NCI-H82 (cell line): ENCODE results near the gene FZD10.

Experiments
- DNase-seq: peaks from one replicate; lab custom pipeline; 2025; lab: John Stamatoyannopoulos, UW

Gene FZD10

GRCh38 chr12:130205495-130205894 is 43.2 kb downstream of the FZD10 start:
- no peak for DNase-seq

DNA sequence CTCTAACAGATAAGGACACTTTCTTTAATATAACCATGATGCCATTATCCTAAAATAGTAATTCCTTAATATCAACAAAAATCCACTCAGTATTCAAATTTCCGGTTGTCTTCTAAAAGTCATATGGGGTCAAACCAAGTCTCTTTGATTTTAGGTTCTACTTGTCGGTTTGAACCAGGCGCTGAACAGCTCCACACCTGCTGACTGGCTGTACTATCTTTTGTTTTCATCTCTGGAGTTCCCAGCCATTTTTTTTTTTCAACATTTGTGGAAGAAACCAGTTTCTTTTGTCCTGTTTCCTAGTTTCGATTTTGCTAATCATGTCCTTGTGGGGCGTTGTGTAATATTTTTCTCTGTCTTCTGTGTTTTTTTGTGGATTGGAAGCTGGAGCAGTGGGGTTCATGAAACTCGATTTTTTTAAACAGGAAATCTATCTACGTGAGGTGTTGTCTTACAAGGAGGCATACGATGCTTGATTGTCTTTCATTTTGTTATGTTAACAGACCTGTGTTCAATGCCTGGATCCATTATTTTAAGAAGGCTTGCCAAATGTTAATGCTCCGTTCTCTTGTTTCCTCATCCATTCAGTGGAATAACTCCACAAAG is 50.2 kb downstream of the FZD10 start:
- DNase-seq, result no peak

DNA sequence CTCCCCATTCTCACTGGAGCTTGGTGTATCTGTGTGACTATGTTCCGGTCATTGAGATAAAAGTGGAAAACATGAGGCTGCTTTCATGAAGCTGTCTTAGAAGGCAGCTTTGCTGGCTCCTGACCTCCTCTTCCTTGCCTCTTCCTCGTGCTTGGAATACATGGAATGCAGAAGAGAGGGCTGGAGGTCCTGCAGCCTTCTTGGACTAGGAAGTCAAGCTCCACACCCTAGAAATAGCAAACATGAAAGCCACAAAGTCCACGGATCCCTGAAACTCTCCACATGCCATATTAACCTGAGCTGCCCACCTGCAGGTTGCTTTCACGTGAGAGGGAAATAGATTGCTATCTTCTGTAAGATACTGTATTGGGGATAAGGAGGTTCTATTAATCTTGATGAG is 51.0 kb downstream of the FZD10 start:
- no peak for DNase-seq

DNA sequence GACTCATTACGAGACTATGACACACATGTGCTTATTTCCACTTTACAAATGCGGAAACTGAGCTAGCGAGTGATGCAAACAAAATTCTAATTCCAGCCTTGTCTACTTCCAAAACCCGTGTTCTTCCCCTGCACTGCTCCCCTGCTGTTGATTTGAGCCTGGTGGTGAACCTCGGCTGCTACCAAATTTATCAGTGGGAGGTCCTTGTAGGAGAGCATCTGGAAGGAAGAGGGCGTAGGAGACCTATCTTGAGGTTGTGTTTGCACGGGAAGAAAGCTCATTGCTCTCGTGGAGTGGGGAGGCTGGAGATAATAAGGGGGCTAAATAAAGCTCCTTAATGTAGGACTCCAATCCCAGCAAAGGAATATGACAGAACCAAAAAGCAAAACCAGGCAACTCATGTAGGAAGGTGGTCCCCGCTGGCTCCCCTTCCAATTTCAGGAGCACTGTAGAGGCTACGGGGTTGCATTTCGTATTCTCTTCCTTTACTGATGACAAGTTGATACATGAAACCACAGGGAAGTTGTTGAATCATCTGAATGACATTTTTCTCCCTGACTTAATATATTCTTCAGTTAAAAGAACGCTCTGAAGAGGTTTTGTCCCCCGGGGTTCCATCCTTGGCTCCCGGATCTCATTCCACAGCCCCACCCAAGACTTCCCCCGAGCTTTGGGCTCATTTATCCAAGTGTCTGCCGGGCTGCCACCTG is 52.6 kb downstream of the FZD10 start:
- DNase-seq, result no peak
